Activated CD8-positive, alpha-beta memory T cell treated with anti-CD3 and anti-CD28 coated beads, Interleukin-2, amount 50 U/mL, for 48 hours (primary cell): ENCODE measurements around the gene EFCAB6.

Experiments used
- DNase-seq: peaks from one replicate; pipeline ENCODE4 v3.0.0-alpha.2; 2020

The EFCAB6 gene

DNA sequence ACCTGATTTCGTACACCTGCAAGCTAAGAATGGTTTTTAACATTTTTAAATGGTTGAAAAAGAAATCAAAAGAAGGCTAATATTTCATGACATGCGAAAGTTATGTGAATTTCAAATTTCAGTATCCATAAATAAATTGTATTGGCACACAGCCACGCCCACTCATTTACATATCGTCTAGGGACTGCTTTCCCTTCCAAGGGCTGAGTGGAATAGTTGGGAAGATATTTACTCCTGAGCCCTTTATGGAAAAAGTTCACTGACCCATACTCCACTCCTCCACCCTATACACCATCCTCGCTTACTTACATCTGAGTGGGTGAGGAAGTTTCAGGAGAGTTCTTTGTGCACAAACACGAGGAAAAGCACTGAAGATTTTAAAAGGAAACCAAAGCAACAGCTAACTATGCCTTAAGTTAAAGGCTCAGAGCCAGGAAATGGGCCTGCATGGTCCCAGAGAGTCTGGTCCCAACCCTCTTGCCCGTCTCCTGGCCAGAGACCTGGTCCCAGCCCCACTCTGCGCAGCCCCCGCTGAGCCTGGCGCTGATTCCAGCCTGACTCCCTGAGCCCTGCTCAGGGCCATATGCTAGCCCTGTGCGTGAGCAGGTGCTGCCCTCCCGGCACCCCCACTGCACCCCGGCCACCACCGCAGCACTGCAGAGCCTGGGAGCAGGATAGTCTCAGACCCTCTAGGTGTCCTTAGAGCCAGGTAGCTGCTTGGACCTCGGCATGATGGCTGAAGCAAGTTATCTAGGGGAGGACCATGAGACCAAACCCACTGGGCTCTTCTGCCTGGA is 69.8 kb downstream of the EFCAB6 start:
- no peak for DNase-seq

DNA sequence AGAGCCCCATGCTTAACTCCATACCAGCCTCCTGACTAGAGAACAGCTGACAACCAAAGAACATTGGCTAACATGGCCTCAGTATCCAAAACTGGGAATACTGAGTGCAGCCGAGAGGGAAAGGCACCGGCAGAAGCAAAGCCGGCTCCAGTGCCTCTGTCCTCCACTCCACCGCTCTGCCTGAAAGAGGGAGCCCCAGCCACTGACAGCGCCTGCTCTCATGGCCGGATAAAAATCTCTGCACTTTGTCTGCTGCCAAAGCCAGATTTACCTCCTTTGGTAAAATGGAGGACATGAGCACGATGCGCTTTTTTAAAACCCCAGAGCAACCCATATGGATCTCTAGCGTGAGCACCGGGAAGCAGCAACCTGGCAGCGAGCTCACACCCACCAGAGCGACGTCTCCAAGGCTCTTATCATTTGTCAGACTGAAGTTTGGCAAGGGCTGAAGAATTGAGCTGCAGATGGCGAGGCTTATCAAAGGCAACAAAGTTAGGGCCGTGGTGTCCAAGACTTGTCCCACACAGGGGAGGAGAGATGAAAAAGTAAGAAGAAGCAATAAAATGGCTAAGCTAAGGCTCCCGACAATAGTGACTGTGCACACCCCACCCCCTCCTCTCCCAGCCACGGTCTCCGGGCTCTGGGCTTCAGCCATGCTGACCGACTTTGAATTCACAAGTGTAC is 71.4 kb downstream of the EFCAB6 start:
- no peak for DNase-seq

DNA sequence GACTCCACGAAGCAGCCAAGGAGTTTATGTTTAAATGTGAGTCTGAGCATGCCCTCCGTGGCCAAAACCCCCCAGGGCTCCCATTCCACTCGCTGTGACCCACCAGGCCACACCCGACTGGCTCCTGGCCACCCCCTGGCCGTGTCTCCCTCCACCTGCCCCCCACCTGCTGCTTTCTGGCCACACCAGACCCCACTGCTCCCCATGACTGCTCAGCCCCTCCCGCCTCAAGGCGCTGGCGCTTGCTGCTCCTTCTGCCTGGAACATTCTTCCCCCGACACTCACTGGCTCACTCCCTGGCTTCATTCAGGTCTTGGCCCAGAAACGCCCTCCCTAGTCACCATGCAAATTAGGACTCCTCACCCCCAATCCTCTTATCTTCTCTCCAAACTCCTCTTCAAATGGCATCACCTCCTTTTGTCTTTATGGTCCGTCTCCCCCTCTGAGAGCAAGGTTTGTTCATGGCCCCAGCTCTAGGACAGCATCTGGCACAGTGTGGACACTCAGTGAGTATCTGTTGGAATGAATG is 72.2 kb downstream of the EFCAB6 start:
- no peak for DNase-seq

DNA sequence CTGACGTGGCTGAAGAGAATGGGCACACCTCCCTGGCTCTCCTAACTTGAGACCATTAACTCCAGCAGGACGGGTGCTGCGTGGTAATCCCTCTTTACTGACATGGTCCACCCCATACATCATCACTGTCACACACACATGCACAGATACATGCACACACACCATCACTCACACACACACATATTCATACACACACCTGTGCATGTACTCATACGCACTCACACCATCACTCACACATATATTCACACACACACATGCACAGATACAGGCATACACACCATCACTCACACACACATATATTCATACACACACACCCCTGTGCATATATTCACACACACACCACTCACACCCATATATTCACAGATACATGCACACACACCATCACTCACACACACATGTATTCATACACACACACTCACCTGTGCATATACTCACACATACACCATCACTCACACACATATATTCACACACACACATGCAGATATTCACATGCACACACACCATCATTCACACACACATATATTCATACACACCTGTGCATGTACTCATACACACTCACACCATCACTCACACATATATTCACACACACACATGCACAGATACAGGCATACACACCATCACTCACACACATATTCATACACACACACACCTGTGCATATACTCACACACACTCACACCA is 74.8 kb downstream of the EFCAB6 start:
- DNase-seq: no peak

DNA sequence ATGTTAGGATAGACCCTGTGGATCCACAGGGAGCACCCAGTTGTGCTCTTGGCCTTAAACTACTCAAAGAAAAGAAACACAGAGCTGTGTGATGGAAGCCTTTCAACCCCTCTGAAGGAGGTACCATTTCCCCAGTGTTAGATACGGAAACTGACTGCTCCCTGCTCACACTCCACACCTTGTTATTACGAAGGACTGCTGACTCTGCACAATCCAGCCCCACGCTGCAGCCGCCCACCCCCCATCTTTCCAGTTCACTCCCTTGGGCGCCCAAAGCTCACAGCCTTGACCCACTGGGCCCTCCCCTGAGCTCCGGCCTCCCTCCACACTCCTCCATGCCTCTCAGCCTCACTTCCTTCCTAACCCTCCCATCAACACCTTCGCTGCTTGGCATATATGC is 75.5 kb downstream of the EFCAB6 start:
- no peak for DNase-seq

DNA sequence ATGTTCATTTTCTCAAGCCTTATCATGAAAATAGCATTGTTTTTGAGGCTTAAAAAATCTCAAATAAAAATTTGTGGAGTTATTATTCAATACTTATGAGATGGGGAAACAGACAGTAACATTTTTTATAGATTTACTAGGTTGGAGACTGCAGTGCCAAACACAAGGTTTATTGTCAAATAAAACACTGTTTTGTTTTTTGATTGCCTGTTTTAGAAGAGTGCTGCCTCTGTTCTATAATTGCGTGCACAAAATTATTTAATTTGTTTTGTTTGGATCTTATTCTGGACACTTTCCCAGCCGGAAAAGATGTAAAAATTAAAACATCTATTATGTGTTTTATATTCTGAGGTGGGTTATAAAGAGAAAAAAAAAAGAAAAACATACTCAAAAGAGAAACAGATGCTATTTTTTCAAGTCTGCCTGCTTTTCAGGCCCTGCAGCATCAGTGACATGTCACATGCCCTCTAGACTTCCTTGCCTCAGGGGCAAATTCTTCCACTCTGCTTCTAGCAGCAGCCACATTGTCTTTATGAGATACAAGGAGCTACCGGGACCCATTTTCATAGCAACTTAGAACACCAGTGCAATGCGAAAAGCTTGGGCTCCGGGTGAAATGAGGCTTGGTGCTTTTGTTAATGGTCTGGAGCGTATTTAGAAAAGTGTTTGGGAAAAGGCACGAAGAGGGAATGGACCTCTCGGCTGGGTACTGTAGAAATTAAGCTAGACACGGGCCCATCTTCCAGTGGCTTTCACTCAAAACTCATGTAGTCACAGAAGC is 77.5 kb downstream of the EFCAB6 start:
- DNase-seq: no peak

DNA sequence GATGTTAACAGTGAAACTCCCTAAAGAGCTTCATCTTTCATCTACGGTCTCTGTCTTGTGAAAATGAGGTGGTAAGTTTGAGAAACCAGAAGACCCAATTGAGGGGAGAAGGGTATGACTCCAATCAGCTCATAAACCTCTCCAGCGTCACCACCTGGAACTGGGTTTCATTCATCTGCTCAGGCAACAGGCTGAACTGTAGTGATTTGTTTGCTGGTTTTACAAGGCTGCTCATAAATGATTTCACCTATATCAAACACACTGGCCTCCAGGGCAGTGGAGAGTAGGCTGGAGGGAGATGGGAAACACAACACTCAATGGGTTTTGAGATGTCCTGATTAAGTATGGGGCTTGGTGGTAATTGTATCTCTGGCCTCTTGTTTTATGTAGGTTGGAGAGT is 79.0 kb downstream of the EFCAB6 start:
- no peak for DNase-seq

DNA sequence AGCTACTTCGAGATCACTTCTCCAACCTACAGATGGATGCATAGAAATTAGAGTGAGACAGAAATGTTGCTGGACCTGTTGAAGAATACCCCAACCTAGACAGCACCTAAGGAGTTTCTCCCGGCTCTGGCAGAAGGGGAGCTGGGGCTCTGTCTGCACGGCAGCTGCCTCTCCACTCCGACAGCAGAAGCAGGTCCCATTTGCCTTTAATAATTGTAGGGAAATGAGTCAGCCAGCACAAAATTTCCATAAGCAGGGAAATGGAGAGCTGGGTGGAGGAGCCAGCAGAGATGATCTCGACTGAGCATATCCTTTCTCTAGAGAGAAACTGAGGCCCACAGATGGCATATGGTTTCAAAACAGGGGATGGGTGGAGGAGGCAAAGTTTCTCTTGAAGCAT is 80.1 kb downstream of the EFCAB6 start:
- no peak for DNase-seq

DNA sequence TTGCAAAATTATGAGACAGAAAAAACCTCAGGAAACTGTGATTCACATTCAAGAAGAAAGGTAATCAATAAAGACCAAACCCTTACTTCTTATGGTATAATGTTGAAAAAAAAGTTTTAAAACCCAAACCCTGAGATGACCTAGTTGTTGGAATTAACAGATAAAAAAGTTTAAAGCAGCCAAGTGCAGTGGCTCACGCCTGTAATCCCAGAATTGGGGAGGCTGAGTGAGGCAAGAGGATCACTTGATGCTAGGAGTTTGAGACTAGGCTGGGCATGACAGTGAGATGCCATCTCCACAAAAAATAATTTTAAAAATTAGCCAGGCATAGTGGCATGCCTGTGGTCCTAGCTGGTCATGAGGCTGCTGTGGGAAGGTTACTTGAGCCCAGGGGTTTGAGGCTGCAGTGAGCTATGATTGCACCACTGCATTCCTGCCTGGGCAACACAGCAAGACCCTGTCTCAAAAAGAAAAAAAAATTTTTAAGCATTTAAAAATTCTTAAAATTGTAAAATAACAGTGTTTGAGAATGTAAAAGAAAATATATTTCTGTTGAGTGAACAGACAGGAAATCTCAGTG is 85.1 kb downstream of the EFCAB6 start:
- DNase-seq: no peak

DNA sequence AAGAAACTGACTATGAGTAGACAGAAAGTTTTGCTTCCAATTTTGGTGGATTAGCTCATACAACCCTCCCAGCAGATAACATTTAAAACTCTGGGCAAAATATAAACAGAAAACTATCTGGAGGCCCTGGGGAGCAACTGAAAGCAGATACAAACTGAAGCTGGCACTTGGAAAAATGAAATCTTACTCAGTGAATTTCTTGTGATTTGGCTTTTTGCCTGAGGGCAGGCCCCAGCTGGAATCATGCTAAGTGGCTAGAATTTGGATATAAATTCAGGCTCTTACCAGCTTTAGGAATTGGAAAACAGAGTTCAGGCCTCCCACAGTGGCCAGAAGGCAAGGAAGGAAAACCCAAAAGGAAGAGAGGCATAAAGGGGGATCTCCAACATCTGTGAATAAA is 85.8 kb downstream of the EFCAB6 start:
- DNase-seq: no peak

DNA sequence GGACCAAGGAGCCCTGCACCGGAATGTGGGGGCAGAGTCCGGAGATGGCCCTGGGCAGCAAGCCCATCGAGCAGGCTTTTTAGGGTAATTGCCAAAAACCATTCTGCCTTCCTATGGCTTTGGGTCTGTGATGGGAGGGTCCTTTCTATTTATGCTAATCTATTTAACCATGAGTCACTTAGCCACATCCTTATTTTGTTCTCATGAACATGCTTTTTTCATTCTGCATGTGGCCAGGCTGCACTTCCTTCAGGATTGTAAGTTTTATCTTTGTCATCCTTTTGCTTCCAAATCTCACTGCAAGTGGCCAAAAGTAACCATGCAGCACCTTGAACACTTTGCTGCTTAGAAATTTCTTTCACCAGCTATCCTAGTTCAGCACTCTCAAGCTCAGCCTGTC is 88.3 kb downstream of the EFCAB6 start:
- DNase-seq: no peak

DNA sequence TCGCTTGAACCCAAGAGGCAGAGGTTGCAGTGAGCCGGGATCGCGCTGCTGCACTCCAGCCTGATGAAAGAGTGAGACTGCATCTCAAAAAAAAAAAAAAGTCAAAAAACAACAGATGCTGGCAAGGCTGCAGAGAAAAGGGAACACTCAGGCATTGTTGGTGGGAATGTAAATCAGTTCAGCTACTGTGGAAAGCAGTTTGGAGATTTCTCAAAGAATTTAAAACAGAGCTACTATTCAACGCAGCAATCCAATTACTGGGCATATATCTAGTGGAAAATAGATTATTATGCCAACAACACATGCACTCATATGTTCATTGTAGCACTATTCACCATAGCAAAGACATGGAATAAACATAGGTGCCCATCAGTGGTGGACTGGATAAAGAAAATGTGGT is 89.7 kb downstream of the EFCAB6 start:
- DNase-seq: no peak

DNA sequence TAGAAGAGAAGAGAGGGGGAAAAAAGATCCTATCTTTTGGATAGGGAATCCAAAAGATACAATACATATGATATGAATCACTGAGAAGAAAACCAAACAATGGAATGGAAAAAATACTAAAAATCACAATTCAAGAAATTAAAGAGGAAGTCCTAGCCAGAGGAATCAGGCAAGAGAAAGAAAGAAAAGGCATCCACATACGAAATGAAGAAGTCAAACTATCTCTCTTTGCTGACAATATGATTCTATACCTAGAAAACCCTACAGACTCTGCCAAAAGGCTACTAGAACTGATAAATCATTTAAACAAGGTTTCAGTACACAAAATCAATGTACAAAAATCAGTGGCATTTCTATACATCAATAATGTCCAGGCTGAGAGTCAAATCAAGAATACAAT is 91.4 kb downstream of the EFCAB6 start:
- DNase-seq: no peak

DNA sequence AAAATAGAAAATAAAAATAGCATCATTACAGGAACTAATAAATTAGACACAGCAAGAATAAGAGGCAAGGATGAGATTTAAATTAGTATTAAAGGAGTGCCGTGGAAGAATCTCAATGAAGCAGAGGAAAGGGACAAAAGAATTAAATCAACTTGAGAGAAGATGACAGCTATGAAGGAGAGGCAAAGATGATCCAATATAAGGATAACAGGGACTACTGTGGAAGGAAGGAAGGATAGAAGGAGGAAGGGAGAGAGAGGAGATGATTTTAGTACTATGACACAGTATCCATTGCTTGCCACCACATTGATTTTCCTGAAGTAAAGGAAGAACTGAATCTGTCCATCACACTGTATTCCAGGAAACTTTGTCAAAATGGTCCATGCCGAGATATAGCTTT is 98.0 kb downstream of the EFCAB6 start:
- no peak for DNase-seq

DNA sequence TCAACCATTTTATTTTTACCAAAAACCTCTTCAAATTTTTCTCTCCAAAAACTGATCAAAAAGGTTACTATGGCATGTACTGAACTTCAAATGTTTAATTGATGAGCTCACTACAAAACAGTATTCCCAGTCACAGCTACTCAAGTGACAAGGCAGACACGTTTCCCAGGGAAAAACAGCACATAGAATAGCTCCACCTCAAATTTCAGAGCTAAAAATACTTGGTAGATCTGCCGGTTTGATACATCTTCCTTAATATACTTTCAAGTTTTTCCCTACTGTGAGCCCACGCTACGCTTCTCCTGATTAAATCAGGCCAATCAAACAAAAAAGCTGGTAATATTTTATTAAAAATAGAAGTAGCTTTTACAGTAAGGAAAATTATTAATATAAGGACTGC is 100.4 kb downstream of the EFCAB6 start:
- DNase-seq: no peak

DNA sequence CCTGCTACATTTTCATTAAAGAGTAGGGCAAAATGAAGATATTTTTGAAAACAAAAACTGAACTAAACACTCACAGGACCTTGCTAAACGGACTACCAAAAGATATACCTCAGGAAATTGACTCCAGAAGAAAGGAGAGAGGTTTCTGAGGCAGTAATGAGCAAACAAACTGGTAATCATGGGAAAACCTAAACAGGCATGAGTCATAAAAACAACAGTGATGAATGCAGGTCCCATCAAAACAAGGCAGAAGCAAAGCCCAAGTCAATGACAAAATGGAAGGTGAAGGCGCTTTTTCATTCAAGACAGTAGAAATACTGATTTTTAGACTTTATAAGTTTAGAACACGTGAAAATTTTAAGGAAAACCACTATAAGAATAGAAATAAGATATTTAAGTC is 104.5 kb downstream of the EFCAB6 start:
- DNase-seq: no peak

DNA sequence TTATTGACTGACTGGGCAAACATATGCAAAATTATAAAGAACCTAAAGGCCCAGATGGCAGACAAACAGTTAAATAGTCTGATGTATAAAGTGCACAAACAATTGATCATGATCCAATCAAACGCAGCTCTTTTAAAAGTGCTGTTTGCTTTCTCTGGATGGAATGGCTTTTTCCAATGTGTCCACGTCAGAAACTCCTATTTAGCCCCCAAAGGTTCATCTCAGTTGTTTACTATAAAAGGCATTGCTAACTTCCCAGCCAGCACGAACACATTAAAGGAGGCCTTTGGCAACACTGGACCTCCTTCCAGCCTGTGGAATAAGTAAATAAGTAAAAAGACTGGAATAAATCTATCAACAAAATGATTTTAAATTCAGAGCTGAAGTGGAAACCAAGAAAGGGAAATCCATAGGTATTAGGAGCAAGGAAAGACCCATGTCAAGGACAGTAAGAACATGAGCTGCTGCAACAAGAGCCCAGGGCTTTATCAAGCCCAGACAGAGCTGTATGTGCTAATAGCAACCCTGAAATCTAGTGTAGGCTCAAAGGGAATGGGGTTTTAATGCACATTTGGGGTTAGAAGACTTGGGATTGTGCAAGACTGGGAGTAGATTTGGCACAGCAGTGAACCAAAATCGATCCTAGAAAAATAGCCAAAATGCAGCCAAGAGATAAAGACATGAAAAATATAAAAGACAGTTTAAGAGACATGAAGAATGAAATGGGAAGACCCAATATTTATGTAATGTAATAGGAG is 105.4 kb downstream of the EFCAB6 start:
- no peak for DNase-seq

DNA sequence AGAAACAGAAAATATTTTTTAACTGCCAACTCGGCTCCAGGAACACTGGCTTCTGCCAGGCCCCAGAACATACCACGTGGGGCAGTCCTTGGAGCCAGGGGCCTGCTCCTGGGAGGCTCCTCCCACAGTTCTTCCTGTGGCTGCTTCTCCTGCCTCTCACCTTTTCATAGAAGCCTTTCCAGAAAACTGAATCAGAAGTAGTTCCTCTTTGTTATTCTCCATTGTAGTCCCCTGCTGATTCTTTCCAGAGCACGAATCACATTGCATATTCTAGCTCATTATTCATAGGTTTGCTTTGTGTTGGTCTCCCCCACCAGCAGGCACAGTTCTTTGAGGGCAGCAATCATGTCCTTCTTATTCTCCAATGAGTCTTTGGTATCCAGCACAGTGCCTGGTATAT is 106.0 kb downstream of the EFCAB6 start:
- DNase-seq: no peak

DNA sequence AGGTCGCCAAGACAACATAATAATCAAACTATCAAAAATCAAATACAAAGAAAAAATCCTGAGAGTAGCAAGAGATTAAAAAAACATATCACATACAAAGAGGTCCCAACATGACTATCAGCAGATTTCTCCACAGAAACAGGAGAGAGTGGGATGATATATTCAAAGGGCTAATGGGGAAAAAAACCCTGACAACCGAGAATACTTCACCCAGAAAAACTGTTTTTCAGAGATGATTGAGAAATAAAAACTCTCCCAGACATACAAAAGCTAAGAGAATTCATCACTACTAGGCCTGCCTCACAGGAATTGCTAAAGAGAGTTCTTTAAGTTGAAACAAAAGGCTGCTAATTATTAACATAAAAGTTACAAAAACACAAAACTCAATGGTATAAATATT is 108.1 kb downstream of the EFCAB6 start:
- DNase-seq: no peak

DNA sequence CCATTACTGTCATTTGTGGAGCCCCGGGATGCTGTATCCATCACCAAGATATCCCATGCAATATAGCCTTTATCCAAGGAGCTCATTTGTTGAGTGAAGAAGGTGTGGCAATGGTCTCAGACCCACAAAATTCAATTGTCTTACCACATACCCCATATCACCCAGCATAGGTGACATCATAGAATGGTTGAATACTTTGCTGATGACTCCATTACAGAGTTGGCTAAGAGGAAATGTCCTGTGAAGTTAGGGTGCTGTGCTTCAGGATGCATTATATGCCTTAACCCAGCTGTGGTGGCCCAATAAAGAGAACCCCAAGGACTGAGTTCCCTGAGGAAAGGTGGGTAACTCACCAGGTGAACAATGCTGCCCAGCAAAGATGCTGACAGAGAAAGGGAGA is 113.7 kb downstream of the EFCAB6 start:
- no peak for DNase-seq

DNA sequence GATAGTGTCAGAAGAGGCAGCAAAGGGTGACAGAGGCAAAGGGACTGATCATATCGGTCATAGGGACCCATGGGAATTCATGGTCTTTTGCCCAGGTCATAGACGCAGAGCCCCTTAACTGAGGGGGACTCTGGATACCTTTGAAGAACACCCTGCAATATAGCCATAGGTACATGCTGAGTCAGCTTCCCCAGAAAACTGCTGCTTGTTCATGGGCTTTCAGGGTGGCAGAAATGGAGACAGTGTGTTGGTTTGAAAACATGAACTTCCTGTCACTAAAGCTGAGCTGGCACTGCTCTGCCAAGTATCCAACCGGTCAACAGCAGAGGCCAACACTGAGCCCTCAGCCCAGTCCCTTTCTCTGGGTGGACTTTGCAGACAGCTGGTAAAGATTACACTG is 114.2 kb downstream of the EFCAB6 start:
- DNase-seq: no peak

DNA sequence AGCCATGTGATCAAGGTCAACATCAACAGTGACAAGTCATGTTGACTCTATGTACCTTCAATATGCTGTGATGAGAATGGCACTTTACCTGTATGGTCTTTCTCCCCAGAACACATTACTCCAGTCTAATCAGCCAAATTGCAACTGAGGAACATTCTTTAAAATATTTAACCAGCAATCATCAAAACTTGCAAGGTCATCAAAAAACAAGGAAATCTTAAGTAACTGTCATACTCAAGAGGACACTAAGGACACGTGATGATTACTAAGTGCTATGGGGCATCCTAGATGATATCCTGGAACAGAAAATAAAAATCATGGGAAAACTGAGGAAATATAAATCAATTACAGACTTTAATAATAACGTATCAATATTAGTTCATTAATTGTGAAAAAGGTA is 118.9 kb downstream of the EFCAB6 start:
- DNase-seq: no peak
